Measurements from ENCODE around the gene PCDHGC3. TPM values are rescaled to one million over a fixed set of nuclear protein-coding genes. Genes with fewer than 3 reads are reported as not detected.
A peak's percentile ranks its signal among the peaks of the same experiment; 100 is the strongest.

Gene PCDHGC3
- total and polyA plus RNA-seq, 4 donors = 3.7 to 11.0 (median 6.2) TPM

- Histone ChIP-seq H3K36me3 (ENCODE audit: control insufficient read depth in 4 of 4, insufficient read depth in 3 of 4, low read depth in 1 of 4, low read length in 3 of 4) (peaks cover 0 to 6% (median 0%) of the 10 kb centered on the region in 4 donors), H3K9ac (ENCODE audit: low read depth in 1 of 2, low read length in 2 of 2) (peak overlapping the region in 1 of 2 donors; percentile 18), H3K4me1 (ENCODE audit: control insufficient read depth in 4 of 4, insufficient read depth in 4 of 4, low read length in 3 of 4) (peaks cover 4 to 17% (median 7%) of the 10 kb centered on the region in 4 donors), H3K4me3 (ENCODE audit: low read depth in 1 of 3, low read length in 3 of 3) (no peak overlapping the region), H3K27me3 (ENCODE audit: control insufficient read depth in 4 of 4, insufficient read depth in 4 of 4, low read length in 3 of 4) (no peaks in the 10 kb centered on the region), H3K9me3 (ENCODE audit: control insufficient read depth in 4 of 4, low read length in 3 of 4) (no peaks in the 10 kb centered on the region), H3K27ac (ENCODE audit: low read depth in 1 of 2, low read length in 2 of 2) (peak overlapping the region; percentile 69)
- TF ChIP-seq SP1 (IDR thresholded peaks at IDR 0.05) = no peak
- no peak for TF ChIP-seq RAD21 (IDR thresholded peaks at IDR 0.05)
- TF ChIP-seq EGR1 (IDR thresholded peaks at IDR 0.05; ENCODE audit: low read depth in 2 of 2) = no peak
- no peak for TF ChIP-seq TAF1 (conservative IDR thresholded peaks at IDR 0.05)
- TF ChIP-seq, protein P1, sequence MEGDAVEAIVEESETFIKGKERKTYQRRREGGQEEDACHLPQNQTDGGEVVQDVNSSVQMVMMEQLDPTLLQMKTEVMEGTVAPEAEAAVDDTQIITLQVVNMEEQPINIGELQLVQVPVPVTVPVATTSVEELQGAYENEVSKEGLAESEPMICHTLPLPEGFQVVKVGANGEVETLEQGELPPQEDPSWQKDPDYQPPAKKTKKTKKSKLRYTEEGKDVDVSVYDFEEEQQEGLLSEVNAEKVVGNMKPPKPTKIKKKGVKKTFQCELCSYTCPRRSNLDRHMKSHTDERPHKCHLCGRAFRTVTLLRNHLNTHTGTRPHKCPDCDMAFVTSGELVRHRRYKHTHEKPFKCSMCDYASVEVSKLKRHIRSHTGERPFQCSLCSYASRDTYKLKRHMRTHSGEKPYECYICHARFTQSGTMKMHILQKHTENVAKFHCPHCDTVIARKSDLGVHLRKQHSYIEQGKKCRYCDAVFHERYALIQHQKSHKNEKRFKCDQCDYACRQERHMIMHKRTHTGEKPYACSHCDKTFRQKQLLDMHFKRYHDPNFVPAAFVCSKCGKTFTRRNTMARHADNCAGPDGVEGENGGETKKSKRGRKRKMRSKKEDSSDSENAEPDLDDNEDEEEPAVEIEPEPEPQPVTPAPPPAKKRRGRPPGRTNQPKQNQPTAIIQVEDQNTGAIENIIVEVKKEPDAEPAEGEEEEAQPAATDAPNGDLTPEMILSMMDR (IDR thresholded peaks at IDR 0.05; ENCODE audit: low read depth, low read length, missing input control) = no peak
- TF ChIP-seq, protein P2, sequence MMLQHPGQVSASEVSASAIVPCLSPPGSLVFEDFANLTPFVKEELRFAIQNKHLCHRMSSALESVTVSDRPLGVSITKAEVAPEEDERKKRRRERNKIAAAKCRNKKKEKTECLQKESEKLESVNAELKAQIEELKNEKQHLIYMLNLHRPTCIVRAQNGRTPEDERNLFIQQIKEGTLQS (IDR thresholded peaks at IDR 0.05) = no peak
- no peak for TF ChIP-seq HNF4G (IDR thresholded peaks at IDR 0.05)
- TF ChIP-seq, protein P3, sequence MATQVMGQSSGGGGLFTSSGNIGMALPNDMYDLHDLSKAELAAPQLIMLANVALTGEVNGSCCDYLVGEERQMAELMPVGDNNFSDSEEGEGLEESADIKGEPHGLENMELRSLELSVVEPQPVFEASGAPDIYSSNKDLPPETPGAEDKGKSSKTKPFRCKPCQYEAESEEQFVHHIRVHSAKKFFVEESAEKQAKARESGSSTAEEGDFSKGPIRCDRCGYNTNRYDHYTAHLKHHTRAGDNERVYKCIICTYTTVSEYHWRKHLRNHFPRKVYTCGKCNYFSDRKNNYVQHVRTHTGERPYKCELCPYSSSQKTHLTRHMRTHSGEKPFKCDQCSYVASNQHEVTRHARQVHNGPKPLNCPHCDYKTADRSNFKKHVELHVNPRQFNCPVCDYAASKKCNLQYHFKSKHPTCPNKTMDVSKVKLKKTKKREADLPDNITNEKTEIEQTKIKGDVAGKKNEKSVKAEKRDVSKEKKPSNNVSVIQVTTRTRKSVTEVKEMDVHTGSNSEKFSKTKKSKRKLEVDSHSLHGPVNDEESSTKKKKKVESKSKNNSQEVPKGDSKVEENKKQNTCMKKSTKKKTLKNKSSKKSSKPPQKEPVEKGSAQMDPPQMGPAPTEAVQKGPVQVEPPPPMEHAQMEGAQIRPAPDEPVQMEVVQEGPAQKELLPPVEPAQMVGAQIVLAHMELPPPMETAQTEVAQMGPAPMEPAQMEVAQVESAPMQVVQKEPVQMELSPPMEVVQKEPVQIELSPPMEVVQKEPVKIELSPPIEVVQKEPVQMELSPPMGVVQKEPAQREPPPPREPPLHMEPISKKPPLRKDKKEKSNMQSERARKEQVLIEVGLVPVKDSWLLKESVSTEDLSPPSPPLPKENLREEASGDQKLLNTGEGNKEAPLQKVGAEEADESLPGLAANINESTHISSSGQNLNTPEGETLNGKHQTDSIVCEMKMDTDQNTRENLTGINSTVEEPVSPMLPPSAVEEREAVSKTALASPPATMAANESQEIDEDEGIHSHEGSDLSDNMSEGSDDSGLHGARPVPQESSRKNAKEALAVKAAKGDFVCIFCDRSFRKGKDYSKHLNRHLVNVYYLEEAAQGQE (IDR thresholded peaks at IDR 0.05) = no peak
- no peak for TF ChIP-seq HNF4A (conservative IDR thresholded peaks at IDR 0.05)
- no peak for TF ChIP-seq NR2F2 (IDR thresholded peaks at IDR 0.05)
- TF ChIP-seq YY1 (IDR thresholded peaks at IDR 0.05) = no peak
- TF ChIP-seq MAX (IDR thresholded peaks at IDR 0.05) = no peak
- no peak for TF ChIP-seq RXRA (IDR thresholded peaks at IDR 0.05)
- TF ChIP-seq, protein P4, sequence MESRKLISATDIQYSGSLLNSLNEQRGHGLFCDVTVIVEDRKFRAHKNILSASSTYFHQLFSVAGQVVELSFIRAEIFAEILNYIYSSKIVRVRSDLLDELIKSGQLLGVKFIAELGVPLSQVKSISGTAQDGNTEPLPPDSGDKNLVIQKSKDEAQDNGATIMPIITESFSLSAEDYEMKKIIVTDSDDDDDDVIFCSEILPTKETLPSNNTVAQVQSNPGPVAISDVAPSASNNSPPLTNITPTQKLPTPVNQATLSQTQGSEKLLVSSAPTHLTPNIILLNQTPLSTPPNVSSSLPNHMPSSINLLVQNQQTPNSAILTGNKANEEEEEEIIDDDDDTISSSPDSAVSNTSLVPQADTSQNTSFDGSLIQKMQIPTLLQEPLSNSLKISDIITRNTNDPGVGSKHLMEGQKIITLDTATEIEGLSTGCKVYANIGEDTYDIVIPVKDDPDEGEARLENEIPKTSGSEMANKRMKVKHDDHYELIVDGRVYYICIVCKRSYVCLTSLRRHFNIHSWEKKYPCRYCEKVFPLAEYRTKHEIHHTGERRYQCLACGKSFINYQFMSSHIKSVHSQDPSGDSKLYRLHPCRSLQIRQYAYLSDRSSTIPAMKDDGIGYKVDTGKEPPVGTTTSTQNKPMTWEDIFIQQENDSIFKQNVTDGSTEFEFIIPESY (IDR thresholded peaks at IDR 0.05) = no peak
- no peak for TF ChIP-seq JUND (IDR thresholded peaks at IDR 0.05)
- TF ChIP-seq FOXA2 (IDR thresholded peaks at IDR 0.05) = no peak
- no peak for TF ChIP-seq GABPA (IDR thresholded peaks at IDR 0.05 in 1 of 2, conservative IDR thresholded peaks at IDR 0.05 in 1 of 2)
- no peak for TF ChIP-seq FOXA1 (IDR thresholded peaks at IDR 0.05)
- WGBS = 59% methylated on average over 23 of the region's 23 CpGs
- no peak for DNase-seq (ENCODE audit: low spot score)
Observed at GRCh38 chr5:141508798-141509611, 33.2 kb downstream of the PCDHGC3 start.

Data from liver (tissue), 9 donors.